ENCODE data around the gene SLC38A11. TPM values are rescaled to one million over a fixed set of nuclear protein-coding genes. Genes with fewer than 3 reads are reported as not detected.
A peak's percentile ranks its signal among the peaks of the same experiment; 100 is the strongest.

The SLC38A11 gene
- total RNA-seq, 1 donor from 2014 or later = 0.41 TPM

DNA sequence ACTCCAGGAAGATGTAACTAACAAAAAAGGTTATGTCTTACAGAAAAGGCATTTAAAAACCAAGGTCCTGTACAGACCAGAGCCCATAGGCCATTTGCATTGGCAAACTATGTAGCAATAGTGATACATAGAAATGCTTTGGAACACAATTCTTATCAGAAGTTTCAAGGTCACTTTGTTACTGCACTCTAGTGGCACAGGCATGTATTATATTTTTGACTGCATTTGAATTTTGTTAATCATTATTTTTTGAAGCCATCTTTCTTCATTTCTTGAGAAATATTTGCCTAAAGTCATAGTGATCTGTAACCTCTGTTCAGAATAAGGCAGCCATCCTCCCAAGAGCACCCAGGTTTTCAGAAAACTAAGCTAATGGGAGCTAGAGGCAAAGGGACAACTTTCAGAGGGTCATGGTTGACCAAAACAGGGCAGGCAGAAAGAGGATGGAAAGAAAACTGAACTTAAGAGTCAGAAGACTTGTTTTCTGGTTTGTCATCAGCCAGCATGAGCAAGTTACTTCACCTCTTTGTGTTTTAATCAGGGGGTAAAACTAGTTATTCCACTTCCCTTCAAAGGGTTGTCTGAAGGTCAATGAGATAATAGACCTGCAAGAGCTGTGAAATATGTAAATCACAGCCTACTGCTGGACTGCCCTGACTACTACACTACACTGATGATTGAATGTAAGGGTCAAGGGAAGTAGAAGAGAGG is 41.5 kb downstream of the SLC38A11 start:
- no peak for DNase-seq
- H3K27ac ChIP-seq = peak overlapping the region; percentile 19
- intact Hi-C loops (cut with DNase I) = loop anchor here (10.0 kb wide), 1 partner anchor 179 kb away; no protein-coding TSS in a partner anchor

DNA sequence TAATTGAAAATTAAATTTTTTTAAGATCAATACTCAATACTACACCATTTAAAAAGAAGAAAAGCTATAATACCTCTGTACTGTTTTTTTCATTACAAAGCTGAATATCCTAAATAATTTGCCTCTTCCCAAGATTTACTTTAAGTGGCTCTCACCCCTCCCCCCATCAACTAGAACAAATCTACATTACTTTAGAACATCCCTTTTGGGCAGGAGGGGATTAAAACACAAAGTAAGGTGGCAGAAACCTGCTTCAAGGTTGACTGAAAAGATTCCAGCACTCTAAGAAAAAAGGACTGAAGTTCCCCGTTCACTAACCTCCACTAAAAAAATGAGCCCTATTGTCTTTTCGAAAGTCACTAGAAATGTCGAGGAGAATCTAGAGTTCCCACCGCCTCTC is 42.3 kb downstream of the SLC38A11 start:
- ATAC-seq (no peak), DNase-seq (no peak)
- Histone ChIP-seq H3K27me3 (no peaks in the 10 kb centered on the region), H3K4me1 (peaks cover 33% of the 10 kb centered on the region), H3K36me3 (no peaks in the 10 kb centered on the region), H3K9me3 (no peaks in the 10 kb centered on the region), H3K27ac (peak overlapping the region; percentile 19), H3K4me3 (no peak overlapping the region)
- intact Hi-C loops (cut with DNase I) = loop anchor here (10.0 kb wide), 1 partner anchor 178 kb away; no protein-coding TSS in a partner anchor
- TF ChIP-seq, protein P1, sequence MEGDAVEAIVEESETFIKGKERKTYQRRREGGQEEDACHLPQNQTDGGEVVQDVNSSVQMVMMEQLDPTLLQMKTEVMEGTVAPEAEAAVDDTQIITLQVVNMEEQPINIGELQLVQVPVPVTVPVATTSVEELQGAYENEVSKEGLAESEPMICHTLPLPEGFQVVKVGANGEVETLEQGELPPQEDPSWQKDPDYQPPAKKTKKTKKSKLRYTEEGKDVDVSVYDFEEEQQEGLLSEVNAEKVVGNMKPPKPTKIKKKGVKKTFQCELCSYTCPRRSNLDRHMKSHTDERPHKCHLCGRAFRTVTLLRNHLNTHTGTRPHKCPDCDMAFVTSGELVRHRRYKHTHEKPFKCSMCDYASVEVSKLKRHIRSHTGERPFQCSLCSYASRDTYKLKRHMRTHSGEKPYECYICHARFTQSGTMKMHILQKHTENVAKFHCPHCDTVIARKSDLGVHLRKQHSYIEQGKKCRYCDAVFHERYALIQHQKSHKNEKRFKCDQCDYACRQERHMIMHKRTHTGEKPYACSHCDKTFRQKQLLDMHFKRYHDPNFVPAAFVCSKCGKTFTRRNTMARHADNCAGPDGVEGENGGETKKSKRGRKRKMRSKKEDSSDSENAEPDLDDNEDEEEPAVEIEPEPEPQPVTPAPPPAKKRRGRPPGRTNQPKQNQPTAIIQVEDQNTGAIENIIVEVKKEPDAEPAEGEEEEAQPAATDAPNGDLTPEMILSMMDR (IDR thresholded peaks at IDR 0.05) = no peak

More for the DNA sequence above, 41.5 kb downstream of the SLC38A11 start:
- H3K4me3 ChIP-seq = no peak overlapping the region
- peak; percentile 76 for ATAC-seq
- H3K27me3 ChIP-seq = no peaks in the 10 kb centered on the region
- H3K4me1 ChIP-seq = peaks cover 33% of the 10 kb centered on the region
- no peaks in the 10 kb centered on the region for H3K36me3 ChIP-seq
- TF ChIP-seq, protein P1 (IDR thresholded peaks at IDR 0.05) = peak; percentile 48
- no peaks in the 10 kb centered on the region for H3K9me3 ChIP-seq

DNA sequence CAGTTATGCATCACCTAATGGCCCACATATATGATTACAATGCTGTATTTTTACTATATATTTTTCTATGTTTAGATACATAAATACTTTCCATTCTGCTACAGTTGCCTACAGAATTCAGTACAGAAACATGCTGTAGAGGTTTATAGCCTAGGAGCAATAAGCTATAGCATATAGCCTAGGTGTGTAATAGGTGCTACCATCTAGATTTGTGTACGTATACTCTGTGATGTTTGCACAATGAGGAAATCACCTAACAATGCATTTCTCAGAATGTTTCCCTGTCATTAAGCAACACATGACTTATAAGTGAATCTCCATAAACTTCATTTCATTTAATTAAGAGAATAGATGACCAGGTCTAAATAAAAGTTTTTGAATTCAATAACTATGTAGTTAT is 43.5 kb downstream of the SLC38A11 start:
- TF ChIP-seq, protein P1 (IDR thresholded peaks at IDR 0.05) = no peak
- Histone ChIP-seq H3K27ac (no peak overlapping the region), H3K4me3 (no peak overlapping the region), H3K4me1 (peaks cover 33% of the 10 kb centered on the region), H3K27me3 (no peaks in the 10 kb centered on the region), H3K36me3 (no peaks in the 10 kb centered on the region), H3K9me3 (no peaks in the 10 kb centered on the region)
- intact Hi-C loops (cut with DNase I) = loop anchor here (10.0 kb wide), 1 partner anchor 177 kb away; no protein-coding TSS in a partner anchor
- ATAC-seq = no peak
- no peak for DNase-seq

GRCh38 chr2:164910101-164910899 is 45.0 kb downstream of the SLC38A11 start:
- intact Hi-C loops (cut with DNase I) = loop anchor here (10.0 kb wide), 1 partner anchor 175 kb away; no protein-coding TSS in a partner anchor
- DNase-seq = no peak
- ATAC-seq = peak; percentile 83
- no peaks in the 10 kb centered on the region for H3K36me3 ChIP-seq
- H3K4me3 ChIP-seq = no peak overlapping the region
- peak overlapping the region; percentile 52 for H3K27ac ChIP-seq
- no peaks in the 10 kb centered on the region for H3K27me3 ChIP-seq
- H3K9me3 ChIP-seq = no peaks in the 10 kb centered on the region
- peaks cover 33% of the 10 kb centered on the region for H3K4me1 ChIP-seq
- TF ChIP-seq, protein P1 (IDR thresholded peaks at IDR 0.05) = no peak

- Histone ChIP-seq H3K27me3 (no peaks in the 10 kb centered on the region), H3K27ac (no peak overlapping the region), H3K9me3 (no peaks in the 10 kb centered on the region), H3K4me1 (peaks cover 21% of the 10 kb centered on the region), H3K36me3 (no peaks in the 10 kb centered on the region), H3K4me3 (no peak overlapping the region)
- DNase-seq (no peak), ATAC-seq (no peak)
- intact Hi-C loops (cut with DNase I) = no loop called here
- TF ChIP-seq, protein P1 (IDR thresholded peaks at IDR 0.05) = no peak
Measured at GRCh38 chr2:164906947-164907346, 48.4 kb downstream of the SLC38A11 start.
